Muscle of leg (tissue), 11 donors: ENCODE data around the gene SPRN. TPM values are rescaled to one million over a fixed set of nuclear protein-coding genes. Genes with fewer than 3 reads are reported as not detected.

Source experiments
- DNase-seq: peaks from one replicate; pipeline ENCODE4 v3.0.0; 2013
- H3K27ac ChIP-seq: one replicate; pipeline ENCODE4 v1.5.1; 2013; ENCODE audit warnings: mild to moderate bottlenecking, low read length, control low read depth
- H3K27me3 ChIP-seq: one replicate; pipeline ENCODE4 v1.6.1; 2013; ENCODE audit warnings: low read length; ENCODE audit not compliant: control insufficient read depth, insufficient read depth
- H3K36me3 ChIP-seq: one replicate; pipeline ENCODE4 v1.6.1; 2013; ENCODE audit warnings: low read length; ENCODE audit not compliant: control insufficient read depth, insufficient read depth
- H3K4me1 ChIP-seq: one replicate; pipeline ENCODE4 v1.6.1; 2013; ENCODE audit warnings: low read length; ENCODE audit not compliant: control insufficient read depth, insufficient read depth
- H3K4me3 ChIP-seq: one replicate; pipeline ENCODE4 v1.5.1; 2013; ENCODE audit warnings: low read length, control low read depth
- H3K9me3 ChIP-seq: replicated peaks from 2 replicates; pipeline ENCODE4 v1.6.1; 2013; ENCODE audit warnings: low read depth, low read length; ENCODE audit not compliant: control insufficient read depth
- WGBS: methylation state at CpG from one replicate; pipeline ENCODE4 v1.1.5; 2013; ENCODE audit warnings: missing lambda C conversion rate; ENCODE audit not compliant: insufficient coverage; 5-methylcytosine and 5-hydroxymethylcytosine counted together
- polyA plus RNA-seq, 8 donors: library from polyadenylated mRNA; unstranded; fragments of 120-200 nt; gene quantifications; one replicate each; pipeline versions ENCODE4 v1.2.1 to v1.2.3, GENCODE V29; 2013; ENCODE audit warnings: inconsistent platforms in 1 of 8, low replicate concordance in 1 of 8; ENCODE audit not compliant: insufficient read length in 8 of 8, insufficient read depth in 1 of 8
- total RNA-seq: library from RNA; stranded (reverse); fragments of 120-200 nt; gene quantifications from one replicate; pipeline ENCODE4 v1.2.4, GENCODE V29; 2013

Gene SPRN
- total and polyA plus RNA-seq, 9 donors, result 0.53 to 4.4 (median 3.7) TPM

DNA sequence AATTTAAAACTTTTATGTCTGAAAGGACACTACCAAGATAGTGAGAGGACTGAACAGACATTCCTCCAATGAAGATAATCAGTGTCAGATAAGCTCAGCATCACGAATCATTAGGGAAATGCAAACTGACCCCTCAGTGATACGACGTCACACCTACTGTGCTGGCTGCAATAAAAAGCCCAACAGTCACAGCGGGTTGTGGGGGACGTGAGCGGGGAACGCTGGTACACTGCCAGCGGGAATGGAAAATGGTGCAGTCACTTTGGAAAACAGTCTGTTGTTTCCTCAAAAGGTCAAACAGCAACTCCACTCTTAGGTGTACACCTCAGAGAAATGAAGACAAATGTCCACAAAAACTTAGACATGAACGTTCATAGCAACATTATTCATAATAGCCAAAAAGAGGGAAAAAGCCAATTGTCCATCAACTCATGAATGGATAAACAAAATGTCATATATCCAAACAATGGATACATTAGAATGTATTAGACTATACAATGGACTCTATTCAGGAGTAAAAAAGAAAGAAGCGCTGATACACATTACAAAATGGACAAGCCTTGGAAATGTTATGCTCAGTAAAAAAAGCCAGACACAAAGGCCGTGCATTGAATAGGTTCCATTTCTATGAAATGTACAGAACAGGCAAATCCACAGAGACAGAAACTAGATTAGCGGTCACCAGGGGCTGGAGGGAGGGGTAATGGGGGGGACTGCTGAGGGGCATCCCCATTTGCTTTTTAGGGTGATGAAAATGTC is 48.9 kb downstream of the SPRN start:
- WGBS, result 71% methylated on average over 3 of the region's 12 CpGs
- peaks cover 42% of the 10 kb centered on the region for H3K4me1 ChIP-seq
- no peak for DNase-seq

DNA sequence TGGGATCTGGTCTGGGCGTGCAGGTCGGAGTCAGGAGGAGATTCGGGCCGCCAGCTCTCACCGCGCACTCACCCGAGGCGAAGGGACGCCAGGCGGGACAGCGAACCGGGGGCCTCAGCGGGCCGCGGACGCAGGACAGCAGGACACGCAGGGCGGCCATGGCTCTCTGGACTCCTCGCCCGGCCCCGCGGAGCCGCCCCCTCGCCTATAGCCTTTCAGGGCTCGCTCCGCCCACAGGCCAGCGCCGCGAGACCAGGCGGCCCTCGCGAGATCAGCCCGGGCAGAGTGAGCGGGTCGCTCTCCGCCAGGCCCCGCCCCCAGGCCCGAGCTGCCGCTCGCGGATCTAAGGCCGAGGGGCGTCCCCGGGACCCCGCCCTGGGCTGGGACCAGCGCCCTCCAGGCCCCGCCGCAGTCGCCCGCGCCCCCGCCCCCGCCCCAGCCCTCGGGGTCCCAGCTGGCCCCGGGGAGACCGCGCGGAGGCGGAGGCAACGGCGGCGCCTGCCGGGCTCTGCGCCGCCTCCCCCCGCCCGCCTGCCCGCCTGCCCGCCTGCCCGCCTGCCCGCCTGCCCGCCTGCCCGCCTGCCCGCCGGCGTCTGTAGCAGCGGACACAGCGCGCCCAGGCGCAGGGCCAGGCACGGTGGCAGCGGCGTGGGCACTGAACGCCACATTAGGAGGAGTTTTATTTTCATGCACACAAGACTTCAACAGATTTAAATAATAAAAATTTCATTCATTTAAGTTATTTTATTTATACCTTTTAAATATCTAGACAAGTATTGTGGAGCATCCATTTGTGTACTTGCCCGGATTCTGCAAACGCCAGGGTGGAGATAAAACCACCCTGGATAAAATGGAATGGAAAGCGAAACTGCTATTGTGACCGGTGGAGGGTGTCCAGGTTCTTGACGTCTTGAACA is 51.0 kb downstream of the SPRN start, which contains the start of gene ECHS1:
Gene ECHS1 (minus strand): TSS at position 181 of the 917 bp plus-strand sequence. CDS start 21 bp downstream, at position 160.
- H3K27me3 ChIP-seq, result no peaks in the 10 kb centered on the region
- 3% methylated on average over 70 of the region's 89 CpGs for WGBS
- DNase-seq, result peak; percentile 98
- no peaks in the 10 kb centered on the region for H3K9me3 ChIP-seq
- H3K4me3 ChIP-seq, result peak within 1 kb of the TSS; percentile 76
- H3K36me3 ChIP-seq, result peaks cover 23% of the 10 kb centered on the region
- peaks cover 51% of the 10 kb centered on the region for H3K4me1 ChIP-seq
- peak within 1 kb of the TSS; percentile 71 for H3K27ac ChIP-seq

More for the DNA sequence above, 48.9 kb downstream of the SPRN start:
- Histone ChIP-seq H3K27ac (no peak overlapping the region), H3K9me3 (no peaks in the 10 kb centered on the region), H3K4me3 (no peak overlapping the region), H3K27me3 (no peaks in the 10 kb centered on the region), H3K36me3 (peaks cover 7% of the 10 kb centered on the region)

GRCh38 chr10:133372507-133372906 is 51.9 kb downstream of the SPRN start:
- Histone ChIP-seq H3K4me1 (peaks cover 48% of the 10 kb centered on the region), H3K9me3 (no peaks in the 10 kb centered on the region), H3K36me3 (peaks cover 28% of the 10 kb centered on the region), H3K4me3 (peak overlapping the region; percentile 76), H3K27ac (no peak overlapping the region), H3K27me3 (no peaks in the 10 kb centered on the region)
- WGBS, result 57% methylated on average over 9 of the region's 20 CpGs
- DNase-seq, result no peak

Other genes with a start within 250 kb of the SPRN start
- gene UTF1, start 194.4 kb downstream of the SPRN start, total RNA-seq, result not detected
- not detected for gene UTF1, start 194.4 kb downstream of the SPRN start, polyA plus RNA-seq
- 0.04 TPM for gene VENTX, start 186.8 kb downstream of the SPRN start, total RNA-seq
- gene VENTX, start 186.8 kb downstream of the SPRN start, polyA plus RNA-seq, result under 1 TPM; 0.11 to 0.24 (median 0.17) TPM
- 1.4 TPM for gene ADAM8, start 147.8 kb downstream of the SPRN start, total RNA-seq
- gene ADAM8, start 147.8 kb downstream of the SPRN start, polyA plus RNA-seq, result 1 to 10 TPM; 1.4 to 3.0 (median 2.0) TPM
- gene TUBGCP2, start 115.8 kb downstream of the SPRN start, total RNA-seq, result 38.0 TPM
- gene TUBGCP2, start 115.8 kb downstream of the SPRN start, polyA plus RNA-seq, result 10 to 100 TPM; 33.6 to 51.2 (median 39.8) TPM
- gene ZNF511, start 115.7 kb downstream of the SPRN start, total RNA-seq, result 22.3 TPM
- gene ZNF511, start 115.7 kb downstream of the SPRN start, polyA plus RNA-seq, result 10 to 100 TPM; 30.8 to 43.9 (median 37.4) TPM
- gene CALY, start 87.7 kb downstream of the SPRN start, total RNA-seq, result not detected
- gene CALY, start 87.7 kb downstream of the SPRN start, polyA plus RNA-seq, result under 1 TPM in 2 of 8 donors, not detected in 6; 0.08 to 0.16 TPM
- not detected for gene PRAP1, start 77.3 kb downstream of the SPRN start, total RNA-seq
- 1 to 10 TPM in 1 of 8 donors, under 1 TPM in 2, not detected in 5; 0.21 to 3.7 (median 0.36) TPM for gene PRAP1, start 77.3 kb downstream of the SPRN start, polyA plus RNA-seq
- gene FUOM, start 66.6 kb downstream of the SPRN start, total RNA-seq, result 12.1 TPM
- gene FUOM, start 66.6 kb downstream of the SPRN start, polyA plus RNA-seq, result 10 to 100 TPM in 1 of 8 donors, 1 to 10 TPM in 7; 5.6 to 11.7 (median 7.4) TPM
- 109 TPM for gene ECHS1, start 51.3 kb downstream of the SPRN start, total RNA-seq
- 100 to 1,000 TPM; 107 to 147 (median 128) TPM for gene ECHS1, start 51.3 kb downstream of the SPRN start, polyA plus RNA-seq
- 3.4 TPM for gene PAOX, start 45.4 kb downstream of the SPRN start, total RNA-seq
- gene PAOX, start 45.4 kb downstream of the SPRN start, polyA plus RNA-seq, result 1 to 10 TPM; 2.7 to 4.9 (median 3.8) TPM
- 22.7 TPM for gene MTG1, start 30.5 kb downstream of the SPRN start, total RNA-seq
- 10 to 100 TPM; 34.0 to 52.3 (median 41.1) TPM for gene MTG1, start 30.5 kb downstream of the SPRN start, polyA plus RNA-seq
- 1.5 TPM for gene SCART1, start 29.3 kb upstream of the SPRN start, total RNA-seq
- gene SCART1, start 29.3 kb upstream of the SPRN start, polyA plus RNA-seq, result 1 to 10 TPM in 5 of 8 donors, under 1 TPM in 3; 0.53 to 1.9 (median 1.4) TPM
- gene CYP2E1, start 102.7 kb upstream of the SPRN start, total RNA-seq, result 0.98 TPM
- 1 to 10 TPM in 5 of 8 donors, under 1 TPM in 3; 0.25 to 1.9 (median 1.3) TPM for gene CYP2E1, start 102.7 kb upstream of the SPRN start, polyA plus RNA-seq
- gene SYCE1, start 141.0 kb upstream of the SPRN start, total RNA-seq, result 0.13 TPM
- gene SYCE1, start 141.0 kb upstream of the SPRN start, polyA plus RNA-seq, result under 1 TPM; 0.11 to 0.56 (median 0.33) TPM
- not detected for gene FRG2B, start 202.2 kb upstream of the SPRN start, total RNA-seq
- not detected for gene FRG2B, start 202.2 kb upstream of the SPRN start, polyA plus RNA-seq